Peyer's patch (tissue), 4 donors: Measurements from ENCODE around the gene DDIT3. TPM values are rescaled to one million over a fixed set of nuclear protein-coding genes. Genes with fewer than 3 reads are reported as not detected.

Experiments
- DNase-seq, 3 donors: peaks; one replicate each; pipeline ENCODE4 v3.0.0-alpha.2; 2017 to 2019
- H3K27ac ChIP-seq, 4 donors: fragments of 200-600 bp; sonication (generic); one replicate each; pipeline ENCODE4 v1.5.1; 2016 to 2019
- H3K27me3 ChIP-seq, 2 donors: fragments of 200-600 bp; sonication (generic); one replicate each; pipeline ENCODE4 v1.5.1; 2019
- H3K36me3 ChIP-seq, 3 donors: fragments of 200-600 bp; sonication (generic); one replicate each; pipeline ENCODE4 v1.5.1; 2016 to 2019
- H3K4me1 ChIP-seq, 4 donors: fragments of 200-600 bp; sonication (generic); one replicate each; pipeline ENCODE4 v1.5.1; 2016 to 2019
- H3K4me3 ChIP-seq, 4 donors: fragments of 200-600 bp; sonication (generic); 1 replicate in 3 of 4; 2 replicates in 1 of 4; pipeline ENCODE4 v1.5.1; 2016 to 2019; ENCODE audit warnings: mild to moderate bottlenecking in 1 of 4
- H3K9me3 ChIP-seq, 4 donors: fragments of 200-600 bp; sonication (generic); one replicate each; pipeline ENCODE4 v1.5.1; 2016 to 2019; ENCODE audit warnings: mild to moderate bottlenecking in 1 of 4
- CTCF ChIP-seq, 6 experiments: fragments of 450-650 bp in 4 of 6; fragments of 200-600 bp in 2 of 6; sonication (generic) in 1 of 6; IDR thresholded peaks; one replicate each; pipeline ENCODE4 v1.5.1; 2017 to 2019; ENCODE audit warnings: antibody characterized with exemption in 6 of 6, mild to moderate bottlenecking in 3 of 6, moderate library complexity in 1 of 6
- POLR2A ChIP-seq, 2 donors: fragments of 450-650 bp; IDR thresholded peaks; one replicate each; pipeline ENCODE4 v1.5.1; 2017; ENCODE audit warnings: antibody characterized with exemption in 2 of 2, mild to moderate bottlenecking in 2 of 2, moderate library complexity in 2 of 2
- total RNA-seq, 4 donors: library from RNA; depleted of rRNA; stranded (reverse); fragments of >200 nt; gene quantifications; one replicate each; pipeline ENCODE4 v1.1.0, GENCODE V29; 2016

DDIT3 gene
- total RNA-seq, 4 donors from 2014 or later = 9.1 to 44.6 (median 24.0) TPM

DNA sequence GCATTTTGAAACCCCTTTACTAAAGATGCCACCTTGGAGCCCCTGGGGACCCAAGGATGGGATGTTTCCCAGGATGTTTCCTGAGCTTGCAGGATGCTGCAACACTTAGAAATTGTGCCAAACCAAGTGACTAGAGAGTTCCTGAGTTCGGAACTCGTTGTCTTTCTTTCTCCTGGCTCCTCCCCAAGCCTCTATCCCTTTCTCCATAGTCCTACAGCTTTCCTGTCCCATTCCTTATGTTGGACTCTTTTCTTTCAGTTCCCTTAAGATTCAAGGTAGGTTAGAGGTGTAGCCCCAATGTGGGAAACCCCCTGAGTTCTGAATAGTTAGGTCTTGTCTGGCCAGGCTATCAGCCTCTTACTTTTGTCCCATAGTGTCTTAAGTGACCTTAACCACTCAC lies 28.2 kb upstream of the DDIT3 start:
- H3K27me3 ChIP-seq = no peaks in the 10 kb centered on the region
- peaks cover 0 to 27% (median 3%) of the 10 kb centered on the region in 4 donors for H3K4me1 ChIP-seq
- no peaks in the 10 kb centered on the region for H3K36me3 ChIP-seq
- H3K4me3 ChIP-seq = no peak overlapping the region
- DNase-seq = no peak
- TF ChIP-seq CTCF (IDR thresholded peaks at IDR 0.05) (no peak), POLR2A (IDR thresholded peaks at IDR 0.05) (no peak)
- H3K27ac ChIP-seq = no peak overlapping the region
- no peaks in the 10 kb centered on the region for H3K9me3 ChIP-seq

DNA sequence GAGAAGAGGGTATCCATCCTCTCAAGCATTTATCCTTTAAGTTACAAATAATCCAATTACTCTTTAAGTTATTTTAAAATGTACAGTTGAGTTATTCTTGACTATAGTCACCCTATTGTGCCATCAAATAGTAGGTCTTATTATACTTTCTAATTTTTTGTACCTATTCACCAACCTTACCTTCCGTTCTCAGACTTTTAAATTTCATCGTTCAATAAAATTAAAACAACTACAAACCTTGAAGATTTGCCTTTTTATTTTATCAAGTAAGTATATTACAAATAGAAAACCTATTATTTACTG lies 27.6 kb upstream of the DDIT3 start:
- H3K9me3 ChIP-seq = no peaks in the 10 kb centered on the region
- no peaks in the 10 kb centered on the region for H3K36me3 ChIP-seq
- TF ChIP-seq POLR2A (IDR thresholded peaks at IDR 0.05) = no peak
- TF ChIP-seq CTCF (IDR thresholded peaks at IDR 0.05) = no peak
- H3K27me3 ChIP-seq = no peaks in the 10 kb centered on the region
- no peak overlapping the region for H3K27ac ChIP-seq
- no peak for DNase-seq
- H3K4me1 ChIP-seq = peaks cover 0 to 27% (median 3%) of the 10 kb centered on the region in 4 donors
- no peak overlapping the region for H3K4me3 ChIP-seq

- no peak for TF ChIP-seq POLR2A (IDR thresholded peaks at IDR 0.05)
- no peak for TF ChIP-seq CTCF (IDR thresholded peaks at IDR 0.05)
- H3K9me3 ChIP-seq = no peaks in the 10 kb centered on the region
- no peak for DNase-seq
- H3K36me3 ChIP-seq = no peaks in the 10 kb centered on the region
- H3K27ac ChIP-seq = peak overlapping the region; percentile 85 to 96 (median 89)
- peak overlapping the region; percentile 69 to 99 (median 86) for H3K4me3 ChIP-seq
- no peaks in the 10 kb centered on the region for H3K27me3 ChIP-seq
- H3K4me1 ChIP-seq = peaks cover 0 to 27% (median 3%) of the 10 kb centered on the region in 4 donors
Observed at GRCh38 chr12:57547288-57548012, 27.1 kb upstream of the DDIT3 start.

DNA sequence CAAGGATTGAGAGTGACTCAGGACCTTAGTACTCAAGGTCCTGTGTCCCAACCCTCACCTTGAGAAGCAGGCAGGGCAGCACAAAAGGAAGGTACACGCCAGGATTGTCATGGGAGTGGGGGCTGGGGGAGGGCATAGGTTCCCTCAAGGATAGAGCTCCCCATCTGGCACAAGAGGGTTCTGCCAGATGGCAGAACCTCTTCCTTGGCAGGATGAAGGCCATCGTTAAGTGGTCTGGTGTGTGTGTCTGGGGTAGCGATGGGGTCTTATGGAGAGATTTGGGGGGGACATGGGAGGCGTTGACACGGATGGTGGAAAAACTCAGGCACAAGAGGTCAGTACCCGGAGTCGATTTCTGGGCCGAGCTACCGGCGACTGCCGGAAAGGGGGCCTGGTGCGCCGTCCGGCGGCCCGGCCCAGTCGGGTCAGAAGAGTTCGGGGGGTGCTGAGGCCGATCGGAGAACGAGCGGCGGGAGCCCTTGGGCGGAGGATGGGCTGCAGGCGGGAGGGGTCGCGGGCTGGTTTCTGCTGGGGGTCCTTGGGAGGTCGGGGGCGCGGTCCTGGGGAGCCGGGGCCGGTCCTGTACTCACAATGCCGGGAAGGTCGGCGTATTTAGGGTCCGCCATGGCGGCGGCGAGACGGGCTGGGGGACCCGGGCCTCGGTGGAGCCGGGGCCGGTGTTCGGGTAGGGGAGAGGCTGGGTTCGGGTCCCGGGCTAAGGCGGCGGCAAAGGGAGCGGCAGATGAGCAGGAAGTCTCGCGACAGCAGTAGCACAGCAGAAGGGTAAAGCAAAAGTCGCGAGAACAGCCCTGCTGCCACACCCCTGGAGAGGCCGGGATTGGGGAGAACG lies 26.3 kb upstream of the DDIT3 start, which contains the start of gene DCTN2:
Gene DCTN2 (minus strand): TSS at position 755 of the 850 bp plus-strand sequence. CDS start 129 bp downstream, at position 626.
- peak in 4 of 6 experiments; percentile 15 to 26 (median 24) for TF ChIP-seq CTCF (IDR thresholded peaks at IDR 0.05)
- peak; percentile 60 to 76 for TF ChIP-seq POLR2A (IDR thresholded peaks at IDR 0.05)
- H3K27me3 ChIP-seq = no peaks in the 10 kb centered on the region
- DNase-seq = peak; percentile 94 to 98 (median 95)
- peaks cover 0 to 27% (median 3%) of the 10 kb centered on the region in 4 donors for H3K4me1 ChIP-seq
- peak within 1 kb of the TSS; percentile 69 to 99 (median 86) for H3K4me3 ChIP-seq
- no peaks in the 10 kb centered on the region for H3K36me3 ChIP-seq
- H3K27ac ChIP-seq = peak within 1 kb of the TSS; percentile 85 to 96 (median 89)
- H3K9me3 ChIP-seq = no peaks in the 10 kb centered on the region

DNA sequence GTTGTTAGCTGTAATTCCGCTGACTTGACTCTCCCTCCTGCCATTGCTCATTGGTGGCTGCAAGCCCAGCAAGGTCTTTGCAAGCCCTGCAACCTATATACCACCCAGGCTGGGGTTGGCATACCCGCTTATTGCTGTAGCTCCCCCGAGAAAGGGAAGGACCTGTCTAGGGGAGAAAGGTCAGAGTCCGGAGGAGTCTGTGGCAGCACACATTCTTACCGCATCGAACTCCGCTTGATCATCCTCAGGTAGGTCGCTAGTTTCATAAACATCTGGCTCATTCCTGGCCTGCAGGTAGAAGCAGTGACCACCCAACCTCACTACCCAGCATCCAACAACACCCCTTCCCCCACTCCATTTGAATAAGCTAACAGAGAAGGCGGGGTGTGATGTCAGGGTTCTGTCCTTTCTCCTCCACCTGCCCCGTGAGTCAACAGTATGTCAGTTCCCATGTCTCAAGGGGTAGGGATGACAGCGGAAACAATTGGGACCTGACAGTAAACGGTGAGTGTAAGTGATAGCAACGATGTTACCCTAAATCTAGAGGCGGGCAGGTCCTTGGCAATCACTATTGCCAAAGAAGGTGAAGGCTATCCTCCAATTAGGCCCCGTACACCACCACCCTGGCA lies 25.6 kb upstream of the DDIT3 start:
- Histone ChIP-seq H3K4me1 (peaks cover 0 to 27% (median 3%) of the 10 kb centered on the region in 4 donors), H3K4me3 (peak overlapping the region; percentile 69 to 99 (median 86)), H3K27me3 (no peaks in the 10 kb centered on the region), H3K27ac (peak overlapping the region in 3 of 4 donors; percentile 85 to 96 (median 91)), H3K9me3 (no peaks in the 10 kb centered on the region), H3K36me3 (no peaks in the 10 kb centered on the region)
- peak in 2 of 3 donors; percentile 63 to 65 for DNase-seq
- TF ChIP-seq CTCF (IDR thresholded peaks at IDR 0.05) = no peak
